ENCODE measurements around the gene INPP4A.

INPP4A gene

GRCh38 chr2:98512699-98513098, 68.0 kb downstream of the INPP4A start:
- no peak overlapping the region for H3K4me3 ChIP-seq (replicated peaks; ENCODE audit: low read depth, low read length)
- no peak for DNase-seq (ENCODE audit: extremely low read depth, low read depth)
- TF ChIP-seq, protein P1, sequence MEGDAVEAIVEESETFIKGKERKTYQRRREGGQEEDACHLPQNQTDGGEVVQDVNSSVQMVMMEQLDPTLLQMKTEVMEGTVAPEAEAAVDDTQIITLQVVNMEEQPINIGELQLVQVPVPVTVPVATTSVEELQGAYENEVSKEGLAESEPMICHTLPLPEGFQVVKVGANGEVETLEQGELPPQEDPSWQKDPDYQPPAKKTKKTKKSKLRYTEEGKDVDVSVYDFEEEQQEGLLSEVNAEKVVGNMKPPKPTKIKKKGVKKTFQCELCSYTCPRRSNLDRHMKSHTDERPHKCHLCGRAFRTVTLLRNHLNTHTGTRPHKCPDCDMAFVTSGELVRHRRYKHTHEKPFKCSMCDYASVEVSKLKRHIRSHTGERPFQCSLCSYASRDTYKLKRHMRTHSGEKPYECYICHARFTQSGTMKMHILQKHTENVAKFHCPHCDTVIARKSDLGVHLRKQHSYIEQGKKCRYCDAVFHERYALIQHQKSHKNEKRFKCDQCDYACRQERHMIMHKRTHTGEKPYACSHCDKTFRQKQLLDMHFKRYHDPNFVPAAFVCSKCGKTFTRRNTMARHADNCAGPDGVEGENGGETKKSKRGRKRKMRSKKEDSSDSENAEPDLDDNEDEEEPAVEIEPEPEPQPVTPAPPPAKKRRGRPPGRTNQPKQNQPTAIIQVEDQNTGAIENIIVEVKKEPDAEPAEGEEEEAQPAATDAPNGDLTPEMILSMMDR (IDR thresholded peaks at IDR 0.05; ENCODE audit: low read depth, low read length, missing control alignments) = no peak

GRCh38 chr2:98514096-98514639, 69.5 kb downstream of the INPP4A start:
- TF ChIP-seq, protein P1 (IDR thresholded peaks at IDR 0.05; ENCODE audit: low read depth, low read length, missing control alignments) = no peak
- DNase-seq (ENCODE audit: extremely low read depth, low read depth) = no peak
- no peak overlapping the region for H3K4me3 ChIP-seq (replicated peaks; ENCODE audit: low read depth, low read length)

DNA sequence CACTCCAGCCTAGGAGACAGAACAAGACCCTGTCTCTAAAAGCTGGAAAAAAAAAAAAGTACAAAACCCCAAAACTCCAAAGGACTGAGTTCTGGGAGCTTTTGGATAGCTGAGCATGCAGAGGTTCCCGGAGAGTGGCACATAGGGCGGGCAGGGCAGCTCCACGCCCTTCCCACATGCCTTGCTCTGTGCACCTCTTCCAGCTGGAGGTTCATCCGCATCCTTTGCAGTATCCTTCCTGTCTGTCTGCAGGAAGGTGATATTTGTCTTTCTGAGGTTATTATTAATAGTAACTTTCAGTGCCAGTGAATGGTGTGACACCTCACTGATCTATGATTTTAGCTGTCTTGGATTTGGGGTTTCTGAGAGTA, 70.2 kb downstream of the INPP4A start:
- DNase-seq (ENCODE audit: extremely low read depth, low read depth) = no peak
- H3K4me3 ChIP-seq (replicated peaks; ENCODE audit: low read depth, low read length) = no peak overlapping the region
- TF ChIP-seq, protein P1 (IDR thresholded peaks at IDR 0.05; ENCODE audit: low read depth, low read length, missing control alignments) = no peak

GRCh38 chr2:98515250-98515991, 70.8 kb downstream of the INPP4A start:
- DNase-seq (ENCODE audit: extremely low read depth, low read depth) = no peak
- TF ChIP-seq, protein P1 (IDR thresholded peaks at IDR 0.05; ENCODE audit: low read depth, low read length, missing control alignments) = no peak
- H3K4me3 ChIP-seq (replicated peaks; ENCODE audit: low read depth, low read length) = no peak overlapping the region

- TF ChIP-seq, protein P1 (IDR thresholded peaks at IDR 0.05; ENCODE audit: low read depth, low read length, missing control alignments) = no peak
- no peak for DNase-seq (ENCODE audit: extremely low read depth, low read depth)
- no peak overlapping the region for H3K4me3 ChIP-seq (replicated peaks; ENCODE audit: low read depth, low read length)
Observed at GRCh38 chr2:98516571-98516970, 71.9 kb downstream of the INPP4A start.

GRCh38 chr2:98517636-98518035, 73.0 kb downstream of the INPP4A start:
- no peak overlapping the region for H3K4me3 ChIP-seq (replicated peaks; ENCODE audit: low read depth, low read length)
- no peak for DNase-seq (ENCODE audit: extremely low read depth, low read depth)
- TF ChIP-seq, protein P1 (IDR thresholded peaks at IDR 0.05; ENCODE audit: low read depth, low read length, missing control alignments) = no peak

Data from HFF-Myc (cell line).